ENCODE data around the gene SLIT3.
"Not testable (repeated sequence)": the region's sequence is repeated elsewhere in the genome, so short reads cannot be mapped to it uniquely, and the experiment has no call there.

Gene SLIT3

DNA sequence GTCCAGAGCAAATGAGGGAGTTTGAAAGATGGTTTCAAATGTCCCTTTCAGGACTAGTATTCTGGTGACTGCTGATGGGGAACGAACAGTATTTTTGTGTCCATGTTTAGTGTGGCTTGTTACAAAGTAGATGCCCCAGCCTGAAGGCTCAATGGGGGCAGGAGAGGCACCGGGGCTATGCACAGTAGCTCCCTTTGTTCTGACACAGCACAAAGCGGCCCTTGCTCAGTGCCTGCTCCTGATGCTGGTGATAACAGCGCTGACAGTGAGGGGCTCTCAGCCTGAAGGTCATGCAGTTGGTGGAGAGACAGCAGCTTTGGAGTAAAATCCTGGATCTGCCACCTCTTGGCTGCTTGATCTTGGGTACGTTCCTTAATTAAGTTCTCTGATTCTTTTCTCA lies 188.9 kb downstream of the SLIT3 start:
- no peak for TF ChIP-seq GATA1 (IDR thresholded peaks at IDR 0.05; ENCODE audit: low read depth, low read length)
- TF ChIP-seq POLR2A (IDR thresholded peaks at IDR 0.05; ENCODE audit: low read length): no peak
- DNase-seq: no peak

DNA sequence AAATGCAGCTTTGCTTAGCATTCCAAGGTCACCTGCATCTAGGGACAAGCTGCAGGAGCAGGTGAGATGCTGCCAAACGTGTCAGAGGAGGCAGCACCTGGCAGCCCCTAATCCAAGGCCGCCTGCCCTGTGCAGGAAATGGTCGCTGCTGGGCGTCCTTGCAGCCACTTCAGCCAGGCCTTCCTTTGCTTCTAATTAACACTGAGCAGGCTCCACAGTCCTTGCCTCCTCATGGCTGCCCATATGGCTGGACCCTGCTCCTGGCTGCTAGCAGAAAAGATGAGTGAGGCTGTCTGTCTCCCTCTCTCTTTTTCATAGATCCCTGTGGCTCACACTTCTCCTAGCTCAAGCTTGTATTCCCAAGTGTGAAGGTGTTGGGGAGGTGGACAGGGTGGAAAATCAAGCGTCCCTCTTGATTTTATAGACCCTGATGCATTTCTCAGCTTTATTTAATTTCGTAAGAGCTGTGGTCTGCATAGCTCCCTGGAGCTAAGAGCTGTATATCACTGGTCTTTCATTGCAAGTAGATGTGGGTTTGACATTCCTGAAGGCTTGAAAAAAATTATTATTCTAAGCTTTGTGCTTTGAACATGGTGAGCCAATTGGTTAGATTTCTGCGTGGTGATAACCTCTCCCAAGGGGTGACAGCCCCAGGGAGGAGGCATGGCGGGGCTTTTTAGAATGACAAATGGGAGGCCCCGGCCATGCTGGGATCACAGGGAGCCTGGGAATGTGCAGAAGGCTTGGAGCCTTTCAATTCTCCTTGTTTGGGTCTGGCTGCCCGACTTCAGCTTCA lies 193.8 kb downstream of the SLIT3 start:
- TF ChIP-seq POLR2A (IDR thresholded peaks at IDR 0.05; ENCODE audit: low read length) (no peak), GATA1 (IDR thresholded peaks at IDR 0.05; ENCODE audit: low read depth, low read length) (no peak)
- DNase-seq: no peak

DNA sequence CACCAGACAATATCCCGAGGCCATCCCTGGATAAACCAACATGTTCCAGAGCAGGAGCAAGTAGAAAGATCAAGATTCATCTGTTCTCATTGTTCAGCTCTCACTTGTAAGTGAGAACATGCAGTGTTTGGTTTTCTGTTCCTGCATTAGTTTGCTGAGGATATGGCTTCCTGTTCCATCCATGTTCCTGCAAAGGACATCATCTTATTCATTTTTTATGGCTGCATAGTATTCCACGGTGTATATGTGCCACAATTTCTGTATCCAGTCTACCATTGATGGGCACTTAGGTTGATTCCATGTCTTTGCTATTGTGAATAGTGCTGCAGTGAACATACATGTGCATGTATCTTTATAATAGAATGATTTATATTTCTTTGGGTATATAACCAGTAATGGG lies 195.4 kb downstream of the SLIT3 start:
- not testable (repeated sequence) for DNase-seq

DNA sequence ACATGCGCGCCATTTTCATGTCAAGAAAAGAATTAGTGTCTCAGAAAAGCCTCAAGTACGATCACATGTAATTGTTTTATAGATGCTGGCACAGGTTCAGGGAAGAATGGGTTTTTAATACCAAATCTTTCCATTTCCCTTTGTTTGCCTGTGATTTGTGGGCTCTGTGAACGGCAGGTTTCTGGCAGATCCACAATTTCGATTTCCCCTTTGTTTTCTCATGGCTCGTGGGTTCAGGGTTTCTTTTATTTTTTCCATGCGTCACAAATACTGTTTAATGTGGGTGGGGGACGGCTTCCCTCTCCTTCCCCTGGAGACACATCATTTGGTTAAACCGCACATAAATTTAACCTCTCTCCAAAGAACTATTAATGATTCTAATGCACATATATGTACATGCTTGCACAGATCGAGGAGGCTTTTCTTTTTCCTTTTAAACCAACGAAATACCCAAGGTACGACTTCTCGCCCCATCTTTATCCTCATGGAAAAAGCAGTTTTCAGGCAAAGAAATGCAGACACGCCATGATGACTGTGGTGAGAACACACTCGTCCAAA lies 195.9 kb downstream of the SLIT3 start:
- no peak for DNase-seq
- no peak for TF ChIP-seq GATA1 (IDR thresholded peaks at IDR 0.05; ENCODE audit: low read depth, low read length)
- no peak for TF ChIP-seq POLR2A (IDR thresholded peaks at IDR 0.05; ENCODE audit: low read length)

DNA sequence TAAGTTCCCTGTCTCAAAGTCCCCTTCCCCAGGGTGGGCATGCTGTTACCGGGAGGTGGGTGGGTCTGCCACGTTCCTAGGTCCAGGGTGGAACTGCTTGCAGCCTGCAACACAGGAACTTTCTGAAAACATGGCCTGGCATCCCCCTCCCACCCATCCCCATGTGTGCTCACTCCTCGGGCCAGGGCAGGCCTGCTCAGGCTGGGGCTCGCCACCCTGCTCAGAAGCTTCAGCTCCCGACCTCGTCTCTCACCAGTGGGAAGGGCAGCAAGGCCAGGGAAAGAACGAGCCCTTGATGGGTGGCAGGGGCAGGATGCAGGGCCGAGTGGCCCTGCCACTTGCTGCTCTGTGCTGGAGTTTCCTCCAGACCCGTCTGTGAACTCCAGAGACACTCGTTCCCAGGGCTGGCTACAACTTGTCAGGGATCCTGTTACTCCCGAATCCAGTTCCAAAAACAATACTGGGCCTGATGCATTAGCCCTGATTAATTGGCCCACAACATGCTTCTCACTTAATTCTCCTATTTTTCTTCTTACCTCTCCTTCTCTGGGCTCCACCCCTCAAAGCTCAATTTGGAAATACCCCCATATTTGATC lies 197.3 kb downstream of the SLIT3 start:
- DNase-seq: no peak
- no peak for TF ChIP-seq GATA1 (IDR thresholded peaks at IDR 0.05; ENCODE audit: low read depth, low read length)
- TF ChIP-seq POLR2A (IDR thresholded peaks at IDR 0.05; ENCODE audit: low read length): no peak

DNA sequence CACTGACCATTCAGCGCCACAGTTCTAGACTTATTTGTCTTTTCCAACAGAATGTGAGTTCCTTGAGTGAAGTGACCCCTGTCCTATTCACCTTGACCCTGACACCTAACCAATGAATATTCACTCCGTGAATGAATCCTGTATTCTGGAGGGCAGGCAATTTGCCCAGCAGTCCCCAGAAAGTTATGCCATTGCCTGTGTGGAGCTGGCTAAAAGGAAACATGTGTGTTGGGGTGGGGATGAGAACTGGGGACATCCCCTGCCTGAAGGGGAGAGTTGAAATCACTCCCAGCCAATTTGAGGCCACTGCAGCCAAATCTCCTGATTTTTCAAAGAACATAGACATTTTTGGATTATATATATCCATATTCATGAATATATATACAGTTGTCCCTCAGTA lies 199.0 kb downstream of the SLIT3 start:
- TF ChIP-seq GATA1 (IDR thresholded peaks at IDR 0.05; ENCODE audit: low read depth, low read length) (no peak), POLR2A (IDR thresholded peaks at IDR 0.05; ENCODE audit: low read length) (no peak)

DNA sequence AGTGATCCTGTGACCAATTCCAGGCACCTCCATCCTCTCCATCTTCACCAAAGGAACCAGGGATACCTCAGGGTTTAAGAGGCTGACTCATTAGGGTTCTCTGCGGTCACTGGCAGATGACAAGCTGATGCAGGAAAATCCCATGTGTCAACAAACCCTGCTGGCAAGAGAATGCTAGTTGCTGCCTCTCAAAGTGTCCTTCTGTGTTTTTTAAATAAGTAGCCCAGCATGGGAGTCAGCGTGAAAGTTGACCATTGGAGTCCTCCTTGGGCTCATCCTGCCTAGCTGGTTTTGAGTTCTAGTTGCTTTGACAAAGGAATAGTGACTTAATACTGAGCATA lies 200.2 kb downstream of the SLIT3 start:
- DNase-seq: no peak
- TF ChIP-seq POLR2A (IDR thresholded peaks at IDR 0.05; ENCODE audit: low read length): no peak
- TF ChIP-seq GATA1 (IDR thresholded peaks at IDR 0.05; ENCODE audit: low read depth, low read length): no peak

More for the DNA sequence above, 199.0 kb downstream of the SLIT3 start:
- no peak for DNase-seq

DNA sequence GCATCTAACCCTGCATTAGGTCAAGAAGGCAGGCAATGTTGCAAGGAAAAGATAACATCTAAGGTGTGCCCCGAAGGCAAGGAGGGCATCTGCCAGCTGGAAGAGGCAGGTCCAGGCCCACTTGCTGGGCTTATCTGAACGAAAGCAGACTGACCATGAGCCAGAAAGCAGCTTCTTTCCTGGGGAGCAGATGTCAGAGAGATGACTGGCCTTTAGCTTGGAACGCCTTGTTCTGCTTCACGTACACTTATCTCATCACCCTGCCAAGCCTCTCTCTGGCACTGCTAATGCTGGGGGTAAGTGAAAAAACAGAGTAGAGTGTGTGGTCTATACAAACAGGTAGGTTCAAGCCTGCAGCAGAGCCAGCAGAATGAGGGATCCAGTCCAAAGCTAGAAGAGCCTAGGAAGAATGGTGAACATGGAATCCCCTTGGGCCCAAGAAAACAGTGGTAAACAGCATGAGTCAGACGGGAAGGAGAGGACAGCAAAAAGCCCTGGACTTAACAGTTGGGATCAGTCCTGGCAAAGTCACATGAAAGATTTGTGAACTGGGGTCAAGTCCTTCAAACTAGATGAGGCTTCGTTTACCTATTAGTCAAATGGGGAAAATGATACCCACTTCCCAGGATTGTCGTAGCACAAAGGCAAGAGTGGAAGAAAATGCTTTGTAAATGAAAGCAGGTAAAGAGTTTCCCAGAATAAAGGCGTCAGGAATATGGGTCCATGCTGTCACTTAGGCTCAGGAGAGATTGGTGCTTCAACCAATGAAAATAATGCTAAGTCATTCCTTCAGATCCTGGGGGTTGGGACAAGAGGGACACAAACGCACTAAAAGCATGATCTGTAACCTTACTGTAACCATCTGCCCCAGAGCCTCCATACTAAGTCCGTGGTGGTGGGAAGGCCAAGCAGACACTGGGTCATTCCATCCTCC lies 200.9 kb downstream of the SLIT3 start:
- no peak for TF ChIP-seq POLR2A (IDR thresholded peaks at IDR 0.05; ENCODE audit: low read length)
- TF ChIP-seq GATA1 (IDR thresholded peaks at IDR 0.05; ENCODE audit: low read depth, low read length): no peak
- DNase-seq: no peak

DNA sequence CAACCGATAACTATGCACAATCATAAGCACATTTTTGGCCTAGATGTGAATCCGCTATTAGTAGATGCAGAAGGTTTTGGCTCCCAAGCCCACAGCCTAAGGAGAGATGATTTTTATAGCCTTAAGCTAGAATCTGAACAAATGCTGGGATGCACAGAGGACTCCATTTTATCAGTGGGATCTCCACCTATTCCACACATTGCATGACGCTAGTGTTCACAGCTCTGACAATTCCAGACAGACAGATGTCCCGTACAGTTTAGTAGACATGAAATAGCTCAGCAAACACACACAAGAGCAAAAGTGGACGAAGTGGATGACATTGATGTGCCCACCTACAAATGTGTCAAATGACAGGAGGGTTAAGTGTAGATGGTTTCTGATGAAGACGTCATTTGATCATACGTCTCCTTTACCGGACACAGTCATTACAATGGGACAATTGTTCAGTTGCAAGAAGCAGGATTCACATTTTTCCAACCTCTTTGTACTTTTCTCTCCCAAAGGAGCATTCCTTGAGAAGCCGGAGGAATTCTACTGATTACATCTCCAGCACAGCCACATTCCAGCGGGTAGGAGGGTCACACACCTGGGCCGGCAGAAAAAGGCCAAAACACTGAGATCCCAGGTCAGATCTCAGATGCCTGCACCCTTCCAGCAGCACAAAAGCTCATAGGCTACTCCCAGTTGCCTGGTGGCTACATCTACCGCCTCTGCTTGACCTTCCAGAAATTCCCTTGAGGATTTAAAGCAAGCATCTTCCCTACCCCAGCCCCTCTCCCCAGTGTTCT lies 202.4 kb downstream of the SLIT3 start:
- TF ChIP-seq POLR2A (IDR thresholded peaks at IDR 0.05; ENCODE audit: low read length) (no peak), GATA1 (IDR thresholded peaks at IDR 0.05; ENCODE audit: low read depth, low read length) (no peak)
- DNase-seq: no peak

DNA sequence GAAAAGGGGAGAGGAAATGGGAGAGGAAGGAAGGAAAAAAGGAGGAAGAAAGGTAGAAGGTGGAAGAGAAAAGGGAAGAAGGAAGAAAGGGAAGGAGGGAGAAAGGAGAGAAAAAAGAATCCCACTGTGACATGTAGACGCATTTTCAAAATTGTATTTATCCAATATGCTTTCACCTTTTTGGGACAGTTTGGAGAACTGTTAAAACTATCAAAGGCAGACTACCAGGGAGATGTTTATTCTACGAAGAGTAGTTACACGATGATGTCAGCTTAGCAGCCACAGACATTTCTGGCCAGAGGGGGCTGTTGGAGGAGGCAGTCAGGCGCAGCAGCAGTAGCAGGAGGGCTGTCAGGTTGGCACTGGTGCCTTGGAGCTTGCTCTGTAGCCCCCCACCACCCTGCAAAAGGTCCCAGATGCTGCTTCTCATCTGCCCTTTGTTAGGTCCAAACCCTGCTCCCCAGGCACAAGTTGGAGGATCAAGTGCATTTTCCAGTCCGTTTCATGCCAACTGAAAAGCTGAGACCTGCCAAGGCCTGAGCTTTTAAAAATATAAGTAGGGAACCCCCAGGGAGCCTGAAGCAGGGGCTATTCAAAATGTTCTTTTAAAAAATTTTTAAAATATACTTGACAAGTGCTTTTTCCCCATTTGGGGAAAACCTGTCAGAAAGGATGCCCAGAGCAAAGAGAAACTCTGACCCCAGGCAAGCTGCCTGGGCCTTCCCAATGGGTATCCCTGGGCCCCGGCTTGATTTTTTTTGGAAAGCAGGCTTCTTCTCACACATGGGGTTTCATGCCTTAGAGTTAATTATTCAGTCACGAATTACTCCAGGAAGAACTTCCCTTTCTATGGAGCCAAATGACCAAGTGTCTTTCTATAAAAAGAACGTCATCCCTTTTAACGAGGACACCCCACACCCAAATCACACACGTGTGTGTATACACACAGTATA lies 203.3 kb downstream of the SLIT3 start:
- TF ChIP-seq GATA1 (IDR thresholded peaks at IDR 0.05; ENCODE audit: low read depth, low read length) (no peak), POLR2A (IDR thresholded peaks at IDR 0.05; ENCODE audit: low read length) (no peak)
- DNase-seq: no peak

DNA sequence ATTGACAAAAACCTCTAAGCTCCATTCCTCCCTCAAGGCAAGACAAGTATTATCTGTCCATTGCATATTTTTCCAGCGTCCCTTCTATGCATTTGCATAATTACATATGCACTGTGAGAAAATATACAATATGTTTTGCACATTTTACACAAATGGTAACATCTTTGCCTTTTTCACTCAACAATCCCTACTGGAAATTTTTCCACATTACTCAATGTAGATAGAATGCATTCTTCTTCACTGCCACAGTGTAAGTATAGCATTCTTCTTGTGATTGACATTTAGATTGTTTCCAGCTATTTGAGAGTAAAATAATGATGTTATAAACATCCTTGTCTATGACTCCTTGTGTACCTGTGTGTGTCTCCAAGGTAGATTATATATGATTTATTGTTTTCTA lies 205.0 kb downstream of the SLIT3 start:
- DNase-seq: no peak
- TF ChIP-seq GATA1 (IDR thresholded peaks at IDR 0.05; ENCODE audit: low read depth, low read length) (no peak), POLR2A (IDR thresholded peaks at IDR 0.05; ENCODE audit: low read length) (no peak)

DNA sequence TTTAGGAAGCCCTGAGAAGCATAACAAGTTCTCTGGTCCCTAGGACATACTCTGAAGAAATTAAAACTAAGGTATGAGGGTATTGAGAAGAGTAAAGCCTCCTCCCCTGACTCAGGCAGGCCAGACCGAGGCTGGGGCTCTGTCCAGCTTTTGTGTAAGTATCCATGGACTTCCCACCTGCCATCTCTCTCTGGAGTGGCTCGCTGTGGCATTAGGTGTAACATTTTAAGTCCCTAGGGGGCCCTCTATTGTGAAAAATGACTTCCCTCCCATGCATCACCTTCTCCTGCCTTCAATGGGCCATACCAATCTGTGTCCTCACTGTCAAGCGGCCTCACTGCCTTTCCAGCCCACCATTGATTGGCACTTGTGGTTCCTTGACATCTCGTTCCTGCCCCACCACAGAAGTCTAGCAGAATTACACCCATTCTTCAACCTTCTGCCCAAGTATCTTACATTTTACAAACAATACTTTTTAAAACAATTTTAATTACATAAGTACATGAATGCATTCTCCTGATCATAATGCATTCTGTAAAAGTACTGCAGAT lies 205.5 kb downstream of the SLIT3 start:
- TF ChIP-seq POLR2A (IDR thresholded peaks at IDR 0.05; ENCODE audit: low read length): no peak
- TF ChIP-seq GATA1 (IDR thresholded peaks at IDR 0.05; ENCODE audit: low read depth, low read length): no peak
- no peak for DNase-seq

Measured in erythroblast (primary cell).